GM19395 (cell line): ENCODE results near the gene AGT.
"Not testable (repeated sequence)": the region's sequence is repeated elsewhere in the genome, so short reads cannot be mapped to it uniquely, and the experiment has no call there.

Experiments used
- ATAC-seq: cut with Tn5 transposase; IDR thresholded peaks from one replicate; pipeline ENCODE4 v1.9.1; 2021; ENCODE audit warnings: mild to moderate bottlenecking, moderate library complexity; ENCODE audit not compliant: unreplicated experiment

Gene AGT

DNA sequence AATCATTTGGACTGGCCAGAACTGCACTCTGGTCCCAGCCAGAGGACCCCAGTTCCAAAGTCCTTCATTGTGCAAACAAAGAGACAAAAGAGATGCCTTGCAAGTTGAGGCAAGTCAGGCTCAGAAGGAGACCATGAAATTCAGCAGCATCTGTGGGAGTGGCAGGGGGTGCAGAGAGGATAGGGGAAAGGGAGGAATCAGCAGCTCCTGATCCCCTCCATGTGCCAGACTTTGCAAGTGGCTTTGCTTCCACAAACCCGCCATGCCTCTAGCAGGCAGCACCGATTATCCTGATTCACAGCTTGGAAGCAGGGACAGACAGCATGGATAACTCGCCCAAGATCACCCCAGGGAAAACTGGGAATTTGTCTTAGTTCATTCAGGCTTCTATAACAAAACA, 31.1 kb upstream of the AGT start:
- no peak for ATAC-seq

DNA sequence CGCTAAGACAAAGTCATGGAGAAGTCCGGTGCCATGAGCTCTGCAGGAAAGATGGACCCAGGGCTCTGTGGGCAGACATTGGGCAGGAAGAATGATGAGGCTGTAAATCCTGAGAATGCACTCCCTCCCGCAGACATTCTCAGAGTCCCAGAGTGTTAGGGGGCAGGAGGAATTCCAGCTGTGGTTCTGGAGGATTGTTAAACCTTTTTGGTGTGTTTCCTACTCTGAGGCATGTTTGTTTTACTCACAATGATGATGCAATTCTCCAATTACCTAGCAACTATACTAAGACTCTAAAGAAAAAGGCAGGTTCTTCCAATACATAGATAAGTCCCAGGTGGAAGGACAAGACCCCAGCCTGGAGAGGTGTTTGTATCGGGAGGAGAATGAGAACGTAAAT, 30.5 kb upstream of the AGT start:
- no peak for ATAC-seq

DNA sequence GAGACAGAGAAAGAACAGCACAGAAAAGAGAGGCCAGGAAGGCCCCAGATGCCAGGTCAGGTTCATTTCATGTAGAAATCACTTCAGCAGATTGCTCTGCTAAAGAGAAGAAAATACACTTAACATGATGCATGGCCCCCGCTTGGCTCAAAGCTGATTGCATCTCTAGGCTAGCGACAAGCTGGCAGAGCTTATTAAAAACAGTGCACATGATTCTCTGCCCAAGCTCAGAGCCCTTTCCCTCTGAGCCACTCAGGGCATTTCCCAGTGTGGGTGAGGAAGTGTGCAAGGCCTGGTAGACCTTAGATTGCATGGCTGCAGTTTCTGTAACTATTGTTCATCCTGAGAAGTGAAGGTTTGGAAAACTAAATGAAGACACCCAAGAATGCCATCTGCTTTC, 30.0 kb upstream of the AGT start:
- no peak for ATAC-seq

DNA sequence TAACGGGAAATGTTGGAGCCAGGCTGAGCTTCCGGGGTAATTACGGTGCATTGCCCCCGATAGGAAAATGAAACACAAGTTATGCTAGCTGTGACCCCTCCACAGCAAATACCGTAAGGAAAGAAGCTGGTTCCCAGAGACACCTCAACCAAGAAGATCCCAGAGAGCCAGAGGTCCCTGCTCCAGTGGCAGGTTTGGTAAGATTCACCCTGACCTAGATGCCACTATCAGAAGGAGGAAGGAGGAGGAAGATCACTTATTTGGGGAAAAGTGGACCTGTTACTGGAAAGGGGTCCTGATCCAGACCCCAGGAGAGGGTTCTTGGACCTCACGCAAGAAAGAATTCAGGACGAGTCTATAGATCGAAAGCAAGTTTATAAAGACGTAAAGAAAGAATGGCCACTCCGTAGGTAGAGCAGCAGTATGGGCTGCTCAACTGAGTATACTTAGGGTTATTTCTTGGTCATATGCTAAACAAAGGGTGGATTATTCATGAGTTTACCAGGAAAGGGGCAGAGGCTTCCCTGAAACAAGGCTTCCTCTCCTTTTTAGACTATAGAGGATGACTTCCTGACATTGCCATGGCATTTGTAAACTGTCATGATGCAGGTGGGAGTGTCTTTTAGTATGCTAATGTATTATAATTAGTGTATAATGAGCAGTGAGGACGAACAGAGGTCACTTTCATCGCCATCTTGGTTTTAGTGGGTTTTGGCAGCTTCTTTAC, 25.8 kb upstream of the AGT start:
- ATAC-seq: no peak

- ATAC-seq: no peak
Observed at GRCh38 chr1:230737622-230738262, 23.8 kb upstream of the AGT start.

- no peak for ATAC-seq
Observed at GRCh38 chr1:230735447-230735846, 21.5 kb upstream of the AGT start.

- no peak for ATAC-seq
Observed at GRCh38 chr1:230730977-230731376, 17.1 kb upstream of the AGT start.

DNA sequence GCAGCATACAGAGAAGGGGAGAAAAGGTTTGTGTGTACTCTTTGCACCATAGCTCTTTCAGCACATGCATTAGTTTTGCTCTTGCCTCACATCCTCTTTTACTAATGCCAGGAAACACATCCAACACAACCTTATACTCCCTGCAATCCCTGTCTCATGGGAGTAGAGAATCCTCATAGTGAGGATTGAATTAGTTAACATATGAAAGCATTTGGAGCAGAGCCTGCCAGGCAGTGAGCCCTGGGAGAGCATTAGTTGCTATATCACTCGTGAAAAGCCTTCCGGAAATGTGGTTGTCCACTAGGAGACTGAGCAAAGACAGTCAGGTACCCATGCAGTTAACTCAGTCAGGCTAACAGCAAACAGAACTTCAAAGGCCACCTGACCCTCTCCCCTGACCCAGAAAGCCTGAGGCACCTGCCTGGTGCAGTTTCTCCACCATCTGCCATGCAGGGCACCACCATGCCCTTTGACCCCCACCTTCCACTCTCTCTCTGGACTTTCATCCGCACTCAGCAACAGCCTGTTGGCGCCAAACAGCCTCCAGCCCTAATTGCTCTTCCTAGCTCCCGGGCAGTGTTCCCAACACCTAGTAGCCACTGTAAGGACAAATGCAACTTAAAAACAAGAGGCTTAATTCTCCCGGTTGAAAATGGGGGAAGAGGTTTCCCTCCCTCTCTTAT, 14.9 kb upstream of the AGT start:
- no peak for ATAC-seq

- ATAC-seq: no peak
Observed at GRCh38 chr1:230725256-230726012, 11.5 kb upstream of the AGT start.

GRCh38 chr1:230721849-230722522, 8.1 kb upstream of the AGT start:
- ATAC-seq: not testable (repeated sequence)

DNA sequence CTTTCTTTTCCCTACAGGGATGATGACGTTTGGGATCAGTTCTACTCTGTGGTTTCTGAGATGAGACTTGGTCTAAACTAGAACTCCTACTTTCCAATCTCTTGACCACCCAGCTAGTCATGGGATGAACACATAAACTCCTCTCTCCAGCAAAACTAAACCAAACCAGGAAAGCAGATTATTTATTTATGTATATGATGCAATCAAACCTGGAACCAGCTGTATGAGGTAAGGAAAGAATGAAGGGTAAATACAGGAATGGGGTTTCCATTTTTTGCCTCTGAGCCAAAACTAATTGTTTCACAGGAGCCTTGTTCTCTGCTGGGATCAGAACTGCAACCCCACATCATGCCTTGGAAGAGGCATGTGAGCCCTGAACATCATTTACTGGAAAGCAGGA, 3.3 kb upstream of the AGT start:
- ATAC-seq: no peak

GRCh38 chr1:230716453-230716852, 2.5 kb upstream of the AGT start:
- ATAC-seq: not testable (repeated sequence)

GRCh38 chr1:230715510-230715909, 1.6 kb upstream of the AGT start:
- ATAC-seq: no peak

GRCh38 chr1:230713547-230713914, 391 bp downstream of the AGT start:
- ATAC-seq: no peak

- ATAC-seq: no peak
Observed at GRCh38 chr1:230713138-230713537, 784 bp downstream of the AGT start.

- ATAC-seq: no peak
Observed at GRCh38 chr1:230712470-230712942, 1.4 kb downstream of the AGT start.

DNA sequence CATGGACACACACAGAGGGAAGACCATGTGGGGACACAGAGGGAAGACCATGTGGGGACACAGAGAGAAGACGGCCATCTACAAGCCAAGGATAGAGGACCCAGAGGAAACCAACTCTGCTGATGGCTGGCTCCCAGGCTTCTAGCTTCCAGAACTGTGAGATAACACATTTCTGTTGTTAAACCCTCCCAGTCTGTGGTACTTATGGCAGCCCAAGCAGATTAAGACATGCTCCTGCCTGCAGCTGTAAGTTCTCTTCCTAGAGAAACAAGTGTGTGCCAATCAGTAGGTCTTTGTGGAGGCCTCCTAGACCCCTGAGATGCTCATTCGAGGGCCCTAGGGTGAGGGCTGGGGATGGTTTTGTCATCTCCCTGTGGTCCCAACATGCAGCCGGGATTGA, 2.7 kb downstream of the AGT start:
- ATAC-seq: no peak

- no peak for ATAC-seq
Observed at GRCh38 chr1:230710543-230710904, 3.4 kb downstream of the AGT start.

DNA sequence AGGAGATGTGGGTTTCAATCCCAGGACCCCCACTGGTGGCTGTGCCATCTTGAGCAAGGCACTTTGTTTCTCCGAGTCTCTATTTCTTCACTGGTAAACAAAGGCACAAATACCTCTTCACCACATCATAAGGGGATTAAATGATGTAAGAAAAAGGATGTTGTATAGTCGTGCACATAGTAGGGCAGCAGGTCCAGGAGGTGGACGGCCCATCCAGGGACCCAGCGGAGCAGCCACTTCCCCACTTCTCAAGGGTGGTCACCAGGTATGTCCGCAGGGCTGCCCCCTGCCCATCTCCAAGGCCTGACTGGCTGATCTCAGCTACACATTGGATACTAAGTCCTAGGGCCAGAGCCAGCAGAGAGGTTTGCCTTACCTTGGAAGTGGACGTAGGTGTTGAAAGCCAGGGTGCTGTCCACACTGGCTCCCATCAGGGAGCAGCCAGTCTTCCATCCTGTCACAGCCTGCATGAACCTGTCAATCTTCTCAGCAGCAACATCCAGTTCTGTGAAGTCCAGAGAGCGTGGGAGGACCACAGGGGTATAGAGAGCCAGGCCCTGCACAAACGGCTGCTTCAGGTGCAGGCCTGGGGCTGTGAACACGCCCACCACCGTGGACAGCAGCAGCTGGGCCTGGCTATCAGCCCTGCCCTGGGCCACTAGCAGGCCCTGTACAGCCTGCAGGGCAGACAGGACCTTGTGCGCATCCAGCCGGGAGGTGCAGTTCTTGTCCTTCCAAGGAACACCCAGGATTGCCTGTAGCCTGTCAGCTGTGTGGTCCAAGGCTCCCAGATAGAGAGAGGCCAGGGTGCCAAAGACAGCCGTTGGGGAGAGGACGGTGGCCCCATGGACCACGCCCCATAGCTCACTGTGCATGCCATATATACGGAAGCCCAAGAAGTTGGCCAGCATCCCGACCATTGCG, 4.0 kb downstream of the AGT start:
- ATAC-seq: no peak
